SJSA1 (cell line): Measurements from ENCODE around the gene CETP. TPM values are rescaled to one million over a fixed set of nuclear protein-coding genes. Genes with fewer than 3 reads are reported as not detected.
"Not testable (repeated sequence)": the region's sequence is repeated elsewhere in the genome, so short reads cannot be mapped to it uniquely, and the experiment has no call there.

ENCODE experiments used
- DNase-seq, 2 experiments: peaks; one replicate each; pipeline ENCODE4 v3.0.0-alpha.2; 2015 to 2020; ENCODE audit warnings: low spot score in 2 of 2, low read depth in 1 of 2
- H3K27ac ChIP-seq: fragments of 250-450 bp; sonication (Bioruptor Pico); 2 replicates; pipeline ENCODE4 v1.5.1; 2020; ENCODE audit warnings: mild to moderate bottlenecking, moderate library complexity
- H3K27me3 ChIP-seq: fragments of 250-450 bp; sonication (Bioruptor Pico); replicated peaks from 2 replicates; pipeline ENCODE4 v1.5.1; 2020; ENCODE audit warnings: mild to moderate bottlenecking, moderate library complexity
- H3K36me3 ChIP-seq: fragments of 250-450 bp; sonication (Bioruptor Pico); 2 replicates; pipeline ENCODE4 v1.5.1; 2020; ENCODE audit warnings: mild to moderate bottlenecking
- H3K4me1 ChIP-seq: fragments of 250-450 bp; sonication (Bioruptor Pico); replicated peaks from 2 replicates; pipeline ENCODE4 v1.6.1; 2021; ENCODE audit warnings: mild to moderate bottlenecking
- H3K4me3 ChIP-seq: fragments of 250-450 bp; sonication (Bioruptor Pico); 2 replicates; pipeline ENCODE4 v1.5.1; 2020; ENCODE audit warnings: mild to moderate bottlenecking
- H3K9me3 ChIP-seq: fragments of 250-450 bp; sonication (Bioruptor Pico); replicated peaks from 2 replicates; pipeline ENCODE4 v1.5.1; 2020; ENCODE audit warnings: mild to moderate bottlenecking
- total RNA-seq: library from RNA; depleted of rRNA; stranded (reverse); fragments of >200 nt; shearing (Covaris generic); gene quantifications from 2 replicates; pipeline ENCODE4 v1.2.3, GENCODE V29; 2014

Gene CETP
- total RNA-seq, 1 experiment from 2014 or later, result 0.08 TPM

- not testable (repeated sequence) for H3K27me3 ChIP-seq, H3K27ac ChIP-seq, H3K4me3 ChIP-seq, H3K9me3 ChIP-seq, DNase-seq
- H3K4me1 ChIP-seq, result peaks cover 38% of the 10 kb centered on the region
- peaks cover 14% of the 10 kb centered on the region for H3K36me3 ChIP-seq
Observed at GRCh38 chr16:56986908-56987307, 25.2 kb downstream of the CETP start.

- no peaks in the 10 kb centered on the region for H3K9me3 ChIP-seq
- H3K4me3 ChIP-seq, result no peak overlapping the region
- peaks cover 19% of the 10 kb centered on the region for H3K36me3 ChIP-seq
- H3K4me1 ChIP-seq, result peaks cover 41% of the 10 kb centered on the region
- no peaks in the 10 kb centered on the region for H3K27me3 ChIP-seq
- no peak overlapping the region for H3K27ac ChIP-seq
- no peak for DNase-seq
Observed at GRCh38 chr16:56987692-56988091, 25.9 kb downstream of the CETP start.

- H3K4me3 ChIP-seq, result peak overlapping the region; percentile 67
- H3K27me3 ChIP-seq, result no peaks in the 10 kb centered on the region
- H3K36me3 ChIP-seq, result peaks cover 26% of the 10 kb centered on the region
- peaks cover 41% of the 10 kb centered on the region for H3K4me1 ChIP-seq
- DNase-seq, result no peak
- H3K27ac ChIP-seq, result no peak overlapping the region
- no peaks in the 10 kb centered on the region for H3K9me3 ChIP-seq
Observed at GRCh38 chr16:56988161-56988947, 26.6 kb downstream of the CETP start.

- Histone ChIP-seq H3K27me3 (no peaks in the 10 kb centered on the region), H3K27ac (peak within 1 kb of the TSS; percentile 40), H3K36me3 (peaks cover 30% of the 10 kb centered on the region), H3K4me1 (peaks cover 41% of the 10 kb centered on the region), H3K4me3 (peak within 1 kb of the TSS; percentile 67), H3K9me3 (no peaks in the 10 kb centered on the region)
- peak; percentile 83 for DNase-seq
Observed at GRCh38 chr16:56988948-56989945, 27.5 kb downstream of the CETP start, which contains the start of gene NLRC5. TSS of gene NLRC5 (plus strand) at chr16:56989557. CDS start at chr16:57020713, 31,156 bp downstream.

- peaks cover 40% of the 10 kb centered on the region for H3K4me1 ChIP-seq
- peak in 1 of 2 experiments; percentile 16 for DNase-seq
- H3K27me3 ChIP-seq, result no peaks in the 10 kb centered on the region
- peaks cover 30% of the 10 kb centered on the region for H3K36me3 ChIP-seq
- peak overlapping the region; percentile 40 for H3K27ac ChIP-seq
- peak overlapping the region; percentile 67 for H3K4me3 ChIP-seq
- no peaks in the 10 kb centered on the region for H3K9me3 ChIP-seq
Observed at GRCh38 chr16:56989988-56990387, 28.2 kb downstream of the CETP start.

GRCh38 chr16:56990407-56991286 lies 28.9 kb downstream of the CETP start:
- Histone ChIP-seq H3K9me3 (no peaks in the 10 kb centered on the region), H3K4me1 (peaks cover 34% of the 10 kb centered on the region), H3K4me3 (peak overlapping the region; percentile 67), H3K27me3 (no peaks in the 10 kb centered on the region), H3K36me3 (peaks cover 30% of the 10 kb centered on the region), H3K27ac (peak overlapping the region; percentile 40)
- peak in 1 of 2 experiments; percentile 20 for DNase-seq

- H3K27me3 ChIP-seq, DNase-seq, H3K4me3 ChIP-seq, H3K9me3 ChIP-seq: not testable (repeated sequence)
- Histone ChIP-seq H3K27ac (peak overlapping the region; percentile 40), H3K4me1 (peaks cover 30% of the 10 kb centered on the region), H3K36me3 (peaks cover 38% of the 10 kb centered on the region)
Observed at GRCh38 chr16:56992431-56992830, 30.7 kb downstream of the CETP start.

GRCh38 chr16:56993204-56993603 lies 31.5 kb downstream of the CETP start:
- peaks cover 42% of the 10 kb centered on the region for H3K36me3 ChIP-seq
- no peak for DNase-seq
- no peaks in the 10 kb centered on the region for H3K9me3 ChIP-seq
- H3K27ac ChIP-seq, result no peak overlapping the region
- H3K4me1 ChIP-seq, result peaks cover 30% of the 10 kb centered on the region
- no peak overlapping the region for H3K4me3 ChIP-seq
- H3K27me3 ChIP-seq, result no peaks in the 10 kb centered on the region

- Histone ChIP-seq H3K4me3 (no peak overlapping the region), H3K27ac (no peak overlapping the region), H3K27me3 (no peaks in the 10 kb centered on the region), H3K36me3 (peaks cover 49% of the 10 kb centered on the region), H3K4me1 (peaks cover 28% of the 10 kb centered on the region), H3K9me3 (no peaks in the 10 kb centered on the region)
- DNase-seq, result no peak
Observed at GRCh38 chr16:56994311-56994710, 32.6 kb downstream of the CETP start.

GRCh38 chr16:56995136-56995805 lies 33.5 kb downstream of the CETP start:
- no peak overlapping the region for H3K27ac ChIP-seq
- H3K9me3 ChIP-seq, result no peaks in the 10 kb centered on the region
- DNase-seq, result no peak
- H3K36me3 ChIP-seq, result peaks cover 50% of the 10 kb centered on the region
- H3K4me1 ChIP-seq, result peaks cover 37% of the 10 kb centered on the region
- H3K4me3 ChIP-seq, result no peak overlapping the region
- H3K27me3 ChIP-seq, result no peaks in the 10 kb centered on the region

- Histone ChIP-seq H3K4me1 (peaks cover 28% of the 10 kb centered on the region), H3K36me3 (peaks cover 43% of the 10 kb centered on the region), H3K9me3 (no peaks in the 10 kb centered on the region), H3K27ac (no peak overlapping the region), H3K27me3 (no peaks in the 10 kb centered on the region), H3K4me3 (no peak overlapping the region)
- no peak for DNase-seq
Observed at GRCh38 chr16:56997264-56997663, 35.5 kb downstream of the CETP start.

GRCh38 chr16:56997931-56998330 lies 36.2 kb downstream of the CETP start:
- Histone ChIP-seq H3K4me3 (no peak overlapping the region), H3K9me3 (no peaks in the 10 kb centered on the region), H3K4me1 (peaks cover 28% of the 10 kb centered on the region), H3K27me3 (no peaks in the 10 kb centered on the region), H3K36me3 (peaks cover 38% of the 10 kb centered on the region), H3K27ac (no peak overlapping the region)
- no peak for DNase-seq
